IPS-NIHi7 (cell line): Measurements from ENCODE around the gene GVQW3.

ENCODE experiments used
- DNase-seq: peaks from one replicate; pipeline ENCODE4 v3.0.0; 2012; ENCODE audit warnings: mixed read lengths; ENCODE audit errors: extremely low spot score

GVQW3 gene

DNA sequence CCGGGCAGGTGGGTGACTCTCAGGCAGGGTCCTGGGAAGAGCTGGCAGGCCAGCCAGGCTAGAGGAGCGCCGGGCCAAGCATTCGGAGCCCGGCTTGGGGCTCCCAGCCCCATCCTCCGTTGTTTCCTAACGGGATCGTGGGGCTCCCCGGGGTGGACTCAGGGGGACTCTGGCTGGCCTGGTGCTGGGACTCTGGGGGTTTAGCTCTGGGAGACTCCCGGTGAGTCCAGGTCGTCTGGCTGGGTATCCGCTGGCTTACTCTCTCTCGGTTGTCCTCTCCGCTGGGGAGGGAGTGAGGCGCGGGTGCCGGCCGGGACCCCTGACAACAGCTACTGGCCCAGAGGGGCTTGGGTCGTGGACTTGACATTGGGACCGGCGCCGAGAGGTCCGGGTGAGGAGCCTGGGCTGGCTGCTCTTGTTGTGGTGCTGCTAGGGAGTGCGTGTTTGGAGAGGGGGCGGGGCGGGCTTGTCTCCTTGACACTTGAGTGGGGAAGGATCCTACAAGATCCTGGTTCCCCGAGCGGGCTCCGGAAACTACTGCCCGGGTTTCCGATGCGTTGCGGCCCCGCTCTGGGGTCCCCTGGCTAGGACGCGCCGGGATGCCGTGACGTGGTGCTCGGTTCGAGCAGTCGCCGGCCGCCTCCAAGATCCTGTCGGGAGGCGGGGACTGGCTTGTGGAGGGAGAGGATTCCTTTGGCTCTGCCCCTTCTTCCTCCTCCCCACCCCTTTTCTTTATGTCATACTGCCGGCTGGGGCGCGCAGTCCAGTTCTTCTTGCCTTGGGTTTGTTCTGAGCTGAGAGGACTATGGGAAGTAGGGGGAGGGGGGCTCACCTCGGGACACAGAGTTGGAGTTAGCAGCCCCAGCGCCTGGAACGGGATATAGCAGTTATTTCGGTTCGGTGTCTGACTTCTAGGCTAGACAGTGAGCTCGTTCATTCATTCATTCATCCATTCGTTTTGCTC lies 64.3 kb downstream of the GVQW3 start:
- peak; percentile 81 for DNase-seq

DNA sequence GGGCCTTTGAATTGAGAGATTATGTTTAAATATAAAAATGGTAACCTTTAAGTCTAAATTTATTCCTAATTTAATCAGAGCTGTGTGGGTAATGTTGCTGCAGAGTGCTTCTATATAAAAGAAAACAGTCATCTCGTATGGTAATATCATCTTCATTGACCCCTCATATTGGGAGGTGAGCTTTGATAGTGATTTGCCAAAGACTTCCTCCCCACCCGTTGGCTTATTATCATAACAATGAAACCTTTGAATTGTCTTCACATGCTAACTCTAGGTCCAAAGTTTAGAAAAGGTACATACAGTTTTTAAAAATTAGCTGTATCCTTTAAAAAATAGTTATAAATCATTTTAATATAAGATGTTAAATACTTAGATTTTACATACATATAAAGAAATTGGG lies 67.4 kb downstream of the GVQW3 start:
- DNase-seq: no peak

DNA sequence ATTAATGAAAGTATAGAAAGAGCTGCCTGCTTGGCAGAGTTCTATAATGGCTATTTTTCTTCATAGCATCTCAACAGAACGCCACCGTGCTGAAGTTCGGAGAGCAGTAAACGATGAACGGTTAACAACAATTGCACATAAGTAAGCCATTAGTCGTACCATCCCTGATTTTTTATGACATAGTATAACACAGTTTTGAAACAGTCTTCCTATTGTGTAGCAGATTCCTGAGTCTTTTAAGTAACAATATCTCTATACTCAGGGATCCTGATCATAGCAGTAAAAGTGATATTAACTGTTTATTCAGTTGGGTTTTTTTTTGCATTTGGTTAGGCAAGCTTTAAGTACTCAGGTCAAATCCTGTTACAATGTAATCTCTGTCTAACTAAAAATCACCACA lies 72.1 kb downstream of the GVQW3 start:
- DNase-seq: no peak

DNA sequence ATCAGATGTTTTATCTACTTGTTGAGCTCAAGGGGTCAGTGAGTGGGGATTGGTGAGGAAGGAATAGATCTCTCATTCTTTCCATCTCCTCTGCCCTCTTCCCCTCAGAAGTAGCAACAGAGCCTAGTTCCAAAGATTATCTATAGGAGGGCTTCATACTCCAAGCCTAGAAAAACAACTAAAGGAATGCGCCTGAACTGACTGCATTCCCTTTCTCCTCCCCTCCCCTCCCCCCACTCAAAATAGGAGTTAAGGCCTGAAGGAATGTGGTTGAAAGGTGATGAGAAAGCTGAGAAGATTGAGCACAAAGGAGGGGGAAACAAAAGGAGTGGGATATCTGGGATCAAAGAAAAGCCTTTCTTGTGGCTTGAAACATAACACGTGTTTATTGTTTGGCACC lies 74.2 kb downstream of the GVQW3 start:
- DNase-seq: peak; percentile 78

DNA sequence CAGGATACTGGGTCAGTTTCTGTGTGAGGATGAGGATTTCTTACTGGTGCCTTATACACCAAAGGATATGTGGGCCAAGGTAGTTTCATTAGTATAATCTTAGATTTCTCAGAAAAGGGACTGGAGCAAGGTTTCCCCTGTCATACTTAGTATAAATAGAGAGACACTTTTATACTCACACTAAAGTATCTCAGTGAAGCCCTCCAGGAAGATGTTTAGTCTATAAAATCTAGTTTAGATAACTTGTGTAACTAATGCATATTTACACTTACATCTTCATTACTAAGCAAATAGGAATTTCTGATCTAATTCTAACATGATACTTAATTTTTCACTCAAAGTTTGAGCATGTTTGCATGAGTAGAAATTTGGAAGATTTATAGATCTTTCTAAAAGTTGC lies 74.8 kb downstream of the GVQW3 start:
- DNase-seq: no peak

DNA sequence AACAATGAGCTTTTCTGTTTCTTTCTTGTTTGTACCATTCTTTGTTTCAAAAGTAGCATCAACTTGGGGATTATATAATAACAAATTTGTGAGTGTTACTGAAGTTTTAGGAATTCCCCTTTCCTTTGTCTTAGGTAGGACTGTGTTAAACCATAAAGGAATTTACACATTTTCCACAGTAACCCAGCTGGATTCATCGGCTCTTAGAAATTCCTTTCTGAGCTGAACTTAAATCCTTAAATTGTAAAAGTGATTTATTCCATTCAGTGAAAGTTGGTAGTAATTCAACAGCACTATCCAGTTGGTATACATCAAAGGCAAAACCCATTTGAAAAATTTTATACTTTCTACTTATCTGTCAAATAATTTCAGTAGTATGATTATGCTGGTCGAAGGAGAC lies 75.4 kb downstream of the GVQW3 start:
- DNase-seq: no peak
